SW480 (cell line): Measurements from ENCODE around the gene ELOVL6.
"Not testable (repeated sequence)": the region's sequence is repeated elsewhere in the genome, so short reads cannot be mapped to it uniquely, and the experiment has no call there.

ENCODE experiments used
- DNase-seq: peaks from one replicate; pipeline ENCODE4 v3.0.0-alpha.2; 2016; ENCODE audit warnings: low spot score

ELOVL6 gene

DNA sequence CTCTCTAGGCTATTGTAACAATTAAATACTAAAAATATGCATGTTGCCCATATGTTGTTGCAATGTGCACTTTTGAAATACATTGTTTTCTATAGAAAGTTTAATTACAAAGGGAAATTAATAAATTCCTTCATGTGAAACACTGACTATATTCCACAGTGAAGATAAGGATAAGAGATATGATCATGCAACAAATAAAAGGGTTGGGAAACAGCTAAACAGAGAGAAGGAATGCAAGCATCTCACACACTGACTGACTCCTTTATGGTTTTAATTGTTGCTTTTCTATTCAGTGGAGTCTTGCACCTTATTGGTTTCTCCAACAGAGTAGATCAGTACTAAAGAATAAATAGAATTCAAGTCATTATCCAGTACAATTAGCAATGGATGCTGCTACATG, 37.8 kb downstream of the ELOVL6 start:
- DNase-seq = no peak

DNA sequence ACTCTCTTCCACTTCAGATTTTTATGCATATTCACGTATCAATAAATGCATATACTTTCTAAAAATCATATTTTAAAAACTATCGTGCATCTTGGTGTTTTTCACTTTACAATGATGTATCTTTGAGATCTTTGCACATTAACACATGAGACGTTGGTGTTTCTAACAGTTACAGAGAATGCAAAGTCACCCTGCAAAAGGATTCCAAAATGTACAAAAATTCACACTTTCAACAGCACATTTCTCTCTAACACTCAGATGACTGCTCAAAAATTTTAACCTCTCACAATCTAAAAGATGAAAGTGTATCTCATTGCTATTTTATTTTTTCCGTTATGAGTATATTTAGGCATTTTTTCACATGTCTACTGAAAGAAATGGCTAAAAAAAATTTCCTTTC, 38.9 kb downstream of the ELOVL6 start:
- no peak for DNase-seq

DNA sequence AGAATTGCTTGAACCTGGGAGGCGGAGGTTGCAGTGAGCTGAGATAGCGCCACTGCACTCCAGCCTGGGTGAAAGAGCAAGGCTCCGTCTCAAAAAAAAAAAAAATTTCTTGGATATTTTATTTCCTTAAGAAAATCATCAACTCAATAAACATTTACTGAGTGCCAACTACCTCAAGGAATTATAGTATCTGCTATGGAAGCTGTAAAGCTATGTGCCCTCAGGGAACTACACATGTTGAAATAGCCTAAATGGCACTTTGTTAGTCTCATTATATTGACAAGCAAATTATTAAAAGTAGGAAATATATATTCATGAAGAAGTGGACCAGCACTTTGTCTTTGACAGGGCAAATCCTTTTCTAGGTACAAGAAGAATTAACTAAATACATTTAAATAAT, 40.8 kb downstream of the ELOVL6 start:
- DNase-seq = no peak

DNA sequence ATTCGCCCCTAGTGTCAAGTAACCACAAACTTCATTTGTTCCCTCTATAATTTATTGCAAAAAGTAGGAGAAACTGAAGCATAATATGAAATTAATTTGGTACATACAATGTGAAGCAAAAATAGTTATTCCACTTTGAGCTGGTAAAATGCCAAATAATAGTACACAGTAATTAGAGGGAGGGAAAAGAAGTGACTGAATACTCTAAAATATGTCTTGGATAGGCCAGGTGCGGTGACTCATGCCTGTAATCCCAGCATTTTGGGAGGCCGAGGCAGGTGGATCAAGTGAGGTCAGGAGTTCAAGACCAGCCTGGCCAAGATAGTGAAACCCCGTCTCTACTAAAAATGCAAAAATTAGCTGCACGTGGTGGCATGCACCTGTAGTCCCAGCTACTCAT, 41.2 kb downstream of the ELOVL6 start:
- DNase-seq = not testable (repeated sequence)

DNA sequence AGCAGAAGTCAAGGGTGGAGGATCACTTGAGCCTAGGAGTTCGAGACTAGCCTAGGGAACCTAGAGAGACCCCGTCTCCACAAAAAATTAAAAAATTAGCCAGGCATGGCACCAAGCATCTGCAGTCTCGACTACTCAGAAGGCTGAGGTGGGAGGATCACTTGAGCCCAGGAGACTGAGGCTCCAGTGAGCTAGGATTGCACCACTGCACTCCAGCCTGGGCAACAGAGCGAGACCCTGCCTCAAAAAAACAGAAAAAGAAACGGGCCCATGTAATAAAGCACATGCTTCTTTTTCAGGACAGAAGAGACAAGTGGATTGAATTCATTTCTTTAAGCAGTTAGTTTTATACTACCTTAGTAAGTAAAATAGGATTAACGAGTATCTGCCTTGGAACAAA, 42.0 kb downstream of the ELOVL6 start:
- no peak for DNase-seq

DNA sequence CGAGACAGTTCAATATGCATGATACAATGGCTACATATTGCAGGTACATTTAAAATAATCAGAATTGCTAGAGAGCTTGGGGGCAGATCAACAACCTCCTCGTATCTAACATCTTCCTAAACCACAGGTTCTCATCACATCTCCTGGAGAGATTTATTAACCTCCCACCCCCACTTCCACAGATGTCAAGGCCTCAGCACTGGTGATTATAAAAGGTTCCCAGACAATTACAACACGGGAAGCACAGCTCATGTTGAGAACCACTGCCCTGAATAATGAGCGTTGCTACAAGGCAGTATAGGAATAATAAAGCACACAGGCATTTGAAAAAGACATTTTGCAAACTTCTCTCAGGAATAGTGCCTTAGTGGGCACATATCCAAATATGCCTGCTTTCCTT, 42.8 kb downstream of the ELOVL6 start:
- no peak for DNase-seq

DNA sequence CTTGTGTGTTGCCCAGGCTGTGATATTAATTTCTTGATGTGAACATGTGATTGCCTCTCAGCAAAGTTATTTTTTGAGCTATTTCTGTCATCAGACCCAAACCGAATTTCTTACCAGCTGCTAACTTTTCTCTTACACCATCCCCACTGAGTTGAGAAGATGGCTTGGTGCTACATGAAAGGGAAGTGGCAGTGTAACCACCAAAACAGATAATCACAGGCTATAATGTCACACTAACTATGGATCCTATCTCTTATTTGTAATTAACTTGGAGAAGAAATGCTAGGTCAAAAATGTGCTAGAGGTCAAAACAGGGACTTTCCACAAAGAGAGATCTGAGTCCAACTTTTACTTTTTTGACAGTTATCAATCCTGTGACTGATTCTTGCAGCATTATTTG, 43.8 kb downstream of the ELOVL6 start:
- no peak for DNase-seq

DNA sequence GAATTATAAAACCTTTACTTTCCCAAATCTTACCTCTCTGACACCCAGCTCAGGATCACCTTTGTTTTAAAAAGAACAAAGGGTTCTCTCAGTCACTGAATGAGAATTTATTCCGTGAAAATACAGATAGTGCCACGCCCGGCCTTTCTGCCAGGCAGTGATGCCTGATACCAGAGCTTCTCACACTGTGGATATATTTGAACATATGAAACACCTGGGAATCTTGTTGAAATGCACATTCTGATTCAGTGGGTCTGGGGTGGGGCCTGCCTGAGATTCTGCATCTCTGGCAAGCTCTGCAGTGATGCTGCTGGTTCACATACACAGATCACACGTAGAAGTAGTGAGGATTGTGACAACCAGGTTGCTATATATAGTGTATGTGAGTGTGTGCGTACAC, 46.0 kb downstream of the ELOVL6 start:
- DNase-seq = no peak

DNA sequence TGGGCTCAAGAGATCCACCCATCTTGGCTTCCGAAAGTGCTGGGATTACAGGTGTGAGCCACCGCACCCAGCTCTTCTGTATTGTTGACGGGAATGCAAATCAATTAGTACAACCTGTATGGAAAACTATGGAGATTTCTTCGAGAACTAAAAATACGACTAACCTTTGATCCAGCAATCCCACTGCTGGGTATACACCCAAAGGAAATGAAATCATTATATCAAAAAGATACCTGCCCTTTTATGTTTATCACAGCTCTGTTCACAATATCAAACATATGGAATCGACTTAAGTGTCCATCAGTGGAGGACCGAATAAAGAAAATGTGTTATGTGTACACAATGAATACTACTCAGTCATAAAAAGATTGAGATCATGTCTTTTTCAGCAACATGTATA, 49.3 kb downstream of the ELOVL6 start:
- DNase-seq = no peak

DNA sequence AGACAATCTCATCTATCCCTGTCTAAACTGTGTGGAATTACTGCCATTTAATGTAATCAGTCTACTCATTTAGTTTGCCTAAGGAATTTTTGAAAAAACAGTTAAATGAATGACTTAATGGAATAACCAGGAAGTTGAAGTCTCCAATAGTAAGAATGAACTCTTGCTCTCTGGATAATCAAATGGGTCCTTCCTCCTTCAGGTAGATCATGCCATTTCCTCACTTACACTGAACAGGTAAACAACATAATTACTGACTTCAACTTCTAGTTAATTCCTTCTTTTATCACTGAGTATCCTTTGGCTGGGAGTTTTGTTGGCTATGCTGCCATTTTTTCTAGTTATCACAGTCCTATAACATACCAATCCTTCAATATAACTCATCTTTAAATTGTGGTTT, 56.0 kb downstream of the ELOVL6 start:
- DNase-seq = no peak

DNA sequence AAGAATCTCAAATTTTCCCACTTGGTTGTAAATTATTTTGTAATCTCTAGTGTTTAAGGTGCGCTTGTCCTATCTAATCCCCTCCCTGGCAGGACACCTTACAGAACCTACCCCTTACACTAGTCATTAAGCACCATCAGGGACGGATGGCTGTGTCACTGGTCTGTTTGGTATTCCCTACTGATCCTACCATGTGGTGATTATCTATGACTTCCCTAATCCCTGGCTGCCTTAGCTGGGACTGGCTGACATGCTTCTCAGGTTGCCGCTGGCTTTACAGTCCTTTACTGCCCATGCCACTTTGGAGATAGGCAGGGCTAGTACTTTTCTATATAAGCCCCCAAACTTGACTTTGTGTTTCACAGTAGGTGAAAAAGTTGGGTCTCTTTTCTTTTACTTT, 58.6 kb downstream of the ELOVL6 start:
- DNase-seq = no peak

DNA sequence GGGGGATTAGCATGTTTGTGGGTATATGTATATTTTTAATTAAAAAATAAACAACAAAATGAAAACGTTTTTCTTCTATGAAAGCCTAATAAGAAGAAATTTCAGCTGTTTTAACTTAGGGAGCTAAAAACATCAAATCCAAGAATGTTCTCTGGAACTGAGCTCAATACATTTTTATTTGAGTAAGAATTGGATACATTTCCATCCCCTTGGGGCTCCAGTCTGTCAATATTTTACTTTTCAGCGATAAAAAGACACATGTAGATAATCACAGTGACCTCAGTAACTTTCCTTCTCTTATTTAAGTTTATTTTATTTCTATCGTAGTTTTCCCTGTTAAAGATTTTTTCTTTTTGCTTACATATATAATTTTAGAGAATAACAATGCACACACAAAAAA, 59.3 kb downstream of the ELOVL6 start:
- no peak for DNase-seq

DNA sequence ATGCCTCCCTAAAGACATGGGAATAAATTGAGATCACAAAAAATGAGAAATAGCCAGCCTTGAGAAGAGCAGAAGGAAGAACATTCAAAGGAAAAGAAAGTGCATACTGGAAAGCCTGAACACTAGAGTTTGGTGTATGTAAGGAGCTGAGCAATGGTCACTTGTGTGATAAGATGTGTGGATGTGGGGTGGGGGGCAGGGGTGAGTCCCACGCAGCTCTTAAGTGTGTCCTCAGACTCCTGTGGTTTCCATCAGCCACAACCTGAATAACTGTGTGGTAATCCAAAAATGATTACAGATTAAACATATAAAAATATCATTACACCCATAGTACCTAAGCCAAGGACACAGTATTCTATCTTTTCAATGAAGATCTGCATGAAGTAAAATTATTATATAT, 59.9 kb downstream of the ELOVL6 start:
- DNase-seq = no peak

DNA sequence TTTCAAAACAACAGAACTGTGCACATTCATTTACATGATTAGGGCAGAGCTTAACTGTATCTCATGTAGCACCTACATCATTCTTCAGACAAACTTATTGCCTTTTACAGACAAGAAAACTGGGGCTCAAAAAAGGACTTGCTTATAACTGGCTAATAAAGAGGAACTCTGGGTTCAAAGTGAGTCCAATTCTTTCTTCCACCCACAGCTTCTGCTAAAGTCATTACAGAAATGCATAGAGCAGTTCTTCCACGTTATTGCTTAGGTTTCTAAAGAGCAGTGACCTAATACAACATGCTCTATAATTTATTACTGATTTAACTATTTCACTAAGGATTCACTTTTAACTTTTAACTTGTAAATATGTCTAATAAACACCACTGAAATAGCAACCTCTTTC, 60.6 kb downstream of the ELOVL6 start:
- no peak for DNase-seq

DNA sequence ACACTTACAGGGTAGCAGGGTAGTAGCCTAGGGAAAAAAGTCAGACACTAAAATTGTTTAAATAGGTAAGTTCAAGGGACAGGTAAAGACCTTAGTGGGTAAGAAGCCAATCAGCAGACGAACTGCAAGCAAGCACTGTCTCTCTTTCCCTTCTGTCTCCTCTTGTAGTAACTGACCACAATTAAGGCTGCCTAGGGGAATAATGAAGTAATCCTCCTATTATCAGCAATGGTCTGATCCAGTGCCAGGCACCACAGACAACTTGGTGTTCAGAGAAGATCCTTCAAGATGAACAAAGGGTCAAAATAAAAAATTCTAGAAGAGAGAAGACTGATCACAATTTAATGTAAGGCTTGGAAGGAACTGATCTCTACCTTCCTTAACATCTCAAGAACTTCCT, 62.9 kb downstream of the ELOVL6 start:
- no peak for DNase-seq

DNA sequence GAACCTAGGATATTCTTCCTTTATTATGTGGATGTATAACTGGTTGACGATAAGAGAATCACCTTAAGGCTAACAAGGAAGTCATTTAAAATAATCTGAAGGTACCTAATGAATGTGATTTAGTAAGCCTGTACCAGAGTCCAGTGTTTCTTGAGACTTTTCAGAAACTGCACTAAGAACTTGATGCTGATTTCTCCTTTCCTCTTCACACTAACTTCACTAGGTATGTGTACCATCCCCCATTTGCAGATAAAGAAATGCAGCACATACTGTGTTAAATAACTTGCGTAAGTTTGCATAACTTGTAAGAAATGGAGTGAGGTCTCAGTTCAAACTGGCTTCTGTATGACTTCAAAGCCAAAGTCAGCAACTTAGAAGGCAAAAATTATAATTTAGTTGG, 63.3 kb downstream of the ELOVL6 start:
- no peak for DNase-seq

DNA sequence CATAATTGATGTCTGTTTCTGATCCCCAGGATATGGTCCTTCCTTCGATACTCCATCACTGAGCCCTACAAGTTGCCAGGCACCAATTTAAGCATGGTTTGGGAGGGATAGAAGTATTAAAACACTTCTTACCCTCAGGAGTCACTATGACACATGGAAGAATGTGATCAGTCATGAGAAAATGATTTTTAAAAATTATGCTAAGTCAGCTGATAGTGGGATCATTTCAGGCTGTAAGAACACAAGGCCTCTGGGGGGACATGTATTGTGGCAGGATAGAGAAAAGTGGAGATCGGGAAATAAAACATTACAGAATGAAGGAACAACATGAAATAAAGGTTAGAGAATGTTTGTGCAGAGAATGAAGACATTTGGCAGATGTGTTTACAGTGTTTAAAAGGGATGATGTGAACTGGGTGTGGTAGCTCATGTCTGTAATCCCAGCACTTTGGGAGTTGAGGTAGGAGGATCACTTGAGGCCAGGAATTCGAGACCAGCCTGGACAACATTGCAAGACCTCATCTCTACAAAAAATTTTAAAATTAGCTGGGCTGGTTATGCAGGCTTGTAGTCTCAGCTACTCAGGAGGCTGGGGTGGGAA, 64.0 kb downstream of the ELOVL6 start:
- no peak for DNase-seq

DNA sequence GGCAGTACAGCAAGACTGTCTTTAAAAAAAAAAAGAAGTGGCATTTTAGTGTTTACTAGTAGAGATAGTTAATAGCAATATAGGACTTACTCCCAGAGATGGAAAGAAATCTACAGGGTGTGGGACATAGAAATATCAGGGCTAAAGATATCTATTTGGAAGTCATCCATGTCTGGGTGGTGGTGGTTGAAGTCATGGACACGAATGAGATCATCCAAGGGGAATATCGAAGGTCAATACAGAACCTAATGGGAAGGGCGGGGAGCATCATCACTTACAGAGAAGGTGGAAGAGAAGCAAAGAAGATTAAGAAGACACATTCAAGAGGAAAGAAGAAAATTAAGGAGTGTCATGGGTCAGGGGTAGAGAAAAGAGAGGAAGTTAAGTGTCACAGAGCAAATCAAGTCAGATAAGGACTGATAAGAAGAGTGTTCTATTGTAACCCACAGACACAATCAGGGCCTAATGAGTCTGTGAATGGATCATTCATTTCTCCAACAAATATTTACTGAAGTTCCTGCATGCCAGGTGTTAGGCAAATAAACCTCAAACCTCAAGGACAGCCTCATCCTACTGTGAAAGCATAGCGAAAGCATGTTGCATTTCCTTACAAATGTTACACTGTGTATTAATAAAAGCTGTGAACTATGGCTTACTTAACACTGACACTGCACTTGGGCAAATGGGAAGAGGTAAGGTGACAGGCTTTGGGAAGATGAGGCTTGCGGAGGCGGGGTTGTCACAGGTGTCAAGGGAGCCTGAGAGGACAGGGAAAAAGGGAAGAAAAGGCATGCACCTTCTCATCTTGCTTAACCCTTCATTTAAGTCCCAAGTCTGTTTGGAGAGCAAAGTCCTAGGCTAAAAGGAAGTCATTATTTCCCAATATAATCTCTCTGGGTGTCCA, 65.3 kb downstream of the ELOVL6 start:
- no peak for DNase-seq

DNA sequence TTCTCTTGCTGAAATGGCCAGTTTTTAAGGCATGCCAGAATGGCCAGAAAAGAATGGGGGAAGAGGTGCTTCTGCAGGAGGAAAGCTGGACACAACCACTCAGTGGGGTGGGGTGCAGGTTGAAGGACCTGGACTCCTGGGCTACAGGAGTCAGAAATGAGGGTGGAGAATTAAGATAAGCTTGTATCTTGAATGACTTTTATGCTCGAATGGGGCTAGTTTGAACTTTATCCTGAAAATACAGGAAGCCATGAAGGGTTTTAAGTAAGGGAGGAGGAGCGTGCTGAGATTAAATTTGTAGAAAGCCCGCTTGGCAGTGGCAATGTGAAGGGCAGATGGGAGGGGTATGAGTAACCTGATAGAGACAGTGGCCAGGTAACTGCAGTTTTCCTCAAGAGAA, 66.5 kb downstream of the ELOVL6 start:
- DNase-seq = no peak

DNA sequence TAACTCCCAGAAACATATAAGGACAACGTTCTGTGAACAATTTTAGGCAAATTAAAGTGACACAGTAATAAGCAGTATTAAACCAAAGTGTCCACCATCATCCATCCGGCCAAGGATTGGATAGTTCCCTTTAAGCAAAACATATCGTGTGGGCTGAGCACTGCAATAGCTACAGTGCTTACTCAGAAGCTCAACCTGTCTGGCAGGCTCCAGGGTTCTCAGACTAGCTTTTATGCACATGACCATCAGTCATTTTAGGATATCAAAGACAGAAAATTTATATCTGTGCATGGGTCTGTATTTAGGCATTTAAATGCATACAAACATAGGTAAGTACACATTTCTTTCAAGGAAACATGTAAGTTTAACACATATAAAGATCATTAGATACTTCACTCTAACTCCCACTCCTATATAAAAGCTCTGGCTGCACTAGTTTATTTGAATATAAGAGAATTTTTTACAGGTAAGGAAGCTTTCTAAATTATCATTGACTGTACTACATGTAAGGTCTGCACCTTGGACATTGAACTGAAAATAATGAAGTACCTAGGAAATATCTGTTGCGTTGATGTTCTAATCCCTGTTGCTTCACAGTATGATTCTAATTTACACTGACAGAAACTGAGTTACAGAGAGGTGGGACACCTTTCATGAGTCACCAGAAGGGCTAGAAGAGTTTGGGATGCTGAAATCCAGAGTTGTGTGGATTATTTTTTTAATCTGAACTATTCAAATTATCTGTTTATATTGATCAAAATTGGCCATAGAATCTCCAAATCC, 67.6 kb downstream of the ELOVL6 start:
- DNase-seq = no peak

DNA sequence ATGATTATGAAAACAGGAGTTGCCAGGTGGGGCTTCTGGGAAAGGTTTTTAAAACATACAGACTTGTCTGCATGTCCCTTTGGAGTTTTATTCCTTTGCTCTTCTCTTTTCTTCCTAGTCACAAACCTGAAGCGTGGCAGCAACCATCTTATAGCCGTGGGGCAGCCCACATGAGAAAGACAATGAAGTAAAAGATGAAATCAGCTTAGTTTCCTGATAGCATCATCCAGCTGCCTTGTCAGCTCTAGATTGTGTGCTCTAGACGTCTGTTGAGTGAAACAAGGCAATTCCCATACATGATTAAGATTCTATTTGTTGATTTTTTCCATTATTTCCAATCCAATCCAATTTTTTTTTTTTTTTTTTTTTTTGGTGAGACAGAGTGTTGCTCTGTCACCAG, 68.9 kb downstream of the ELOVL6 start:
- DNase-seq = no peak

DNA sequence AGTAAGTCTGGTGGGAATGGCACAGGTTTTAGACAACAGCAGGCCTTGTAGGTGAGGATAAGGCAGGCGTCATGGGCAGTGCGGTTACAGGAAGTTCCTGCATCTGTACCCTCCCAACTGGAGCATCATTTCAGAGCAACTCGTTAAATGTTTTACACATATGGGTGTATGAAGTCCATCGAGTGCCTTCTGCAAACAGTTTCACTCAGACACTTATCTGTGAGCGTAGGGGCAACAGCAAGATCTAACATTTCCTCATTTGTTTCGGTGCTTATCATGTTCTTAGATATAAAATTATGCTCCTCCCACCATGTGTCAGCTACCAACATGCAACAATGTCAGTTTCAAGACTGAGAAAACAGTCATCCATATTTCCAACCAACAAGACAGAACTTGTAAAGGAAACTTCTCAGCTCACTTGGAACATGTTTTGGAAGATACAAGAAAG, 69.9 kb downstream of the ELOVL6 start:
- no peak for DNase-seq

DNA sequence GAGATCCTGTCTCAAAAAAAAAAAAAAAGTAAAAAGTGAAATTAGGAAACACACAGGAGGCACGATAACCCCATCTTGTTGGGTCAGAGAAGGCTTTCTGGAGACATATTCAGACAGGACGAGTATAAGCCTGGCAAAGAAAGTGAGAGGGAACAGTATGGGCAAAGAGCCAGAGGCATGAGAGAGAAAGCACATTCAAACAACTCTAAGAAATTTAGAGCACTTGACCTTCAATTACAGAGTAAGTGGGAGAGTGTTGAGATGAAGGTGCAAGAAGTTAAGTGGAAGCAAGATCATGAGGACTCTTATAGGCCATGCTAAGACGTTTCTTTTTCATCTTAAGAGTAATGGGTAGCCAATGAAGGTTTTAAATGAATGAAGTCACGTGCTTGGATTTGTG, 70.4 kb downstream of the ELOVL6 start:
- no peak for DNase-seq
